Lower leg skin (tissue), 3 donors: Measurements from ENCODE around the gene HLTF.

Experiments used
- CTCF ChIP-seq, 3 donors: fragments of 450-650 bp; IDR thresholded peaks; one replicate each; pipeline ENCODE4 v1.5.1; 2016; ENCODE audit warnings: antibody characterized with exemption in 3 of 3, mild to moderate bottlenecking in 3 of 3, moderate library complexity in 2 of 3
- POLR2A ChIP-seq, 2 donors: fragments of 450-650 bp; IDR thresholded peaks; one replicate each; pipeline ENCODE4 v1.6.1; 2016 to 2017; ENCODE audit warnings: antibody characterized with exemption in 2 of 2, mild to moderate bottlenecking in 1 of 2, moderate library complexity in 1 of 2

GRCh38 chr3:149016242-149016641 lies 70.1 kb downstream of the HLTF start:
- TF ChIP-seq POLR2A (IDR thresholded peaks at IDR 0.05) (no peak), CTCF (IDR thresholded peaks at IDR 0.05) (no peak)
